OCI-LY7 (cell line): Measurements from ENCODE around the gene MRPL2. TPM values are rescaled to one million over a fixed set of nuclear protein-coding genes. Genes with fewer than 3 reads are reported as not detected.

ENCODE experiments used
- BruUV-seq: library from RNA; stranded (reverse); fragments of 400-500 nt; replicated peaks from 2 replicates; lab custom pipeline; 2021; lab: Mats Ljungman, UMichigan
- CTCF ChIA-PET: fragments of 300-600 bp; sonication (Branson Sonifier 250); formaldehyde crosslinking; loops from one replicate; lab custom pipeline; 2022; ENCODE audit warnings: antibody characterized with exemption; ENCODE audit not compliant: unreplicated experiment; lab: Charles Lee
- POLR2A ChIA-PET: fragments of 300-600 bp; sonication (Branson Sonifier 250); formaldehyde crosslinking; loops from one replicate; lab custom pipeline; 2022; ENCODE audit warnings: antibody characterized with exemption; lab: Charles Lee
- DNase-seq: peaks from one replicate; pipeline ENCODE4 v3.0.0-alpha.2; 2015; ENCODE audit warnings: low spot score
- H2AFZ ChIP-seq: fragments of 200-600 bp; sonication (generic), shearing (Covaris generic); 2 replicates; pipeline ENCODE4 v1.6.1; 2014; ENCODE audit warnings: mild to moderate bottlenecking, antibody characterized with exemption, low read length, moderate library complexity
- H3K27ac ChIP-seq: fragments of 200-600 bp; sonication (generic); 2 replicates; pipeline ENCODE4 v1.5.1; 2014; ENCODE audit warnings: mixed run types, low read depth, mild to moderate bottlenecking, moderate library complexity, low read length, inconsistent platforms; ENCODE audit not compliant: poor library complexity, severe bottlenecking
- H3K36me3 ChIP-seq: fragments of 200-600 bp; sonication (generic); 2 replicates; pipeline ENCODE4 v1.6.1; 2014; ENCODE audit warnings: mild to moderate bottlenecking, antibody characterized with exemption, low read length, moderate library complexity, mixed read lengths; ENCODE audit not compliant: insufficient read depth
- H3K4me1 ChIP-seq: fragments of 200-600 bp; sonication (generic); 2 replicates; pipeline ENCODE4 v1.5.1; 2014; ENCODE audit warnings: mild to moderate bottlenecking, low read length; ENCODE audit not compliant: insufficient read depth, poor library complexity, severe bottlenecking
- H3K4me2 ChIP-seq: fragments of 200-600 bp; sonication (generic); 2 replicates; pipeline ENCODE4 v1.6.1; 2014; ENCODE audit warnings: mild to moderate bottlenecking, low read length
- H3K4me3 ChIP-seq: fragments of 200-600 bp; sonication (generic); 2 replicates; pipeline ENCODE4 v1.5.1; 2014; ENCODE audit warnings: mild to moderate bottlenecking, low read depth, low read length; ENCODE audit not compliant: poor library complexity, severe bottlenecking
- H3K79me2 ChIP-seq: fragments of 200-600 bp; sonication (generic); 2 replicates; pipeline ENCODE4 v1.6.1; 2016; ENCODE audit warnings: low read depth, mild to moderate bottlenecking, low read length, moderate library complexity, mixed read lengths; ENCODE audit not compliant: insufficient read depth
- H3K9me2 ChIP-seq: fragments of 200-600 bp; sonication (generic); 2 replicates; pipeline ENCODE4 v1.6.1; 2016; ENCODE audit warnings: mild to moderate bottlenecking, low read length, mixed read lengths; ENCODE audit not compliant: insufficient read depth
- H3K9me3 ChIP-seq: fragments of 200-600 bp; sonication (generic); 2 replicates; pipeline ENCODE4 v1.6.1; 2014; ENCODE audit warnings: mild to moderate bottlenecking, mixed run types, low read length, mixed read lengths
- H4K20me1 ChIP-seq: fragments of 200-600 bp; sonication (generic); 2 replicates; pipeline ENCODE4 v1.6.1; 2014; ENCODE audit warnings: mild to moderate bottlenecking, antibody characterized with exemption, low read length, moderate library complexity, mixed read lengths; ENCODE audit not compliant: insufficient read depth
- CTCF ChIP-seq: fragments of 200-600 bp; sonication (generic); conservative IDR thresholded peaks from 2 replicates; pipeline ENCODE4 v1.5.1; 2014; ENCODE audit warnings: mild to moderate bottlenecking, antibody characterized with exemption, low read length, moderate library complexity, mixed read lengths
- EZH2phosphoT487 ChIP-seq: fragments of 200-600 bp; sonication (generic); IDR thresholded peaks from 2 replicates; pipeline ENCODE4 v1.6.1; 2018; ENCODE audit warnings: low read depth, borderline replicate concordance, mild to moderate bottlenecking, mixed run types, antibody characterized with exemption, low read length, moderate library complexity, mixed read lengths
- intact Hi-C: fragments of 100-400 bp; cut with micrococcal nuclease; formaldehyde crosslinking; loops from one replicate; pipeline ENCODE4 v1.10.0; 2022; ENCODE audit not compliant: unreplicated experiment
- total RNA-seq, 2 experiments: library from RNA; depleted of rRNA in 1 of 2; stranded (reverse); fragments of >200 nt in 1 of 2; shearing (Covaris generic) in 1 of 2; gene quantifications; 2 replicates each; pipeline ENCODE4 v1.2.3, GENCODE V29; 2014 to 2022

Gene MRPL2
- total RNA-seq, 2 experiments from 2014 or later = 25.8 to 81.7 TPM

DNA sequence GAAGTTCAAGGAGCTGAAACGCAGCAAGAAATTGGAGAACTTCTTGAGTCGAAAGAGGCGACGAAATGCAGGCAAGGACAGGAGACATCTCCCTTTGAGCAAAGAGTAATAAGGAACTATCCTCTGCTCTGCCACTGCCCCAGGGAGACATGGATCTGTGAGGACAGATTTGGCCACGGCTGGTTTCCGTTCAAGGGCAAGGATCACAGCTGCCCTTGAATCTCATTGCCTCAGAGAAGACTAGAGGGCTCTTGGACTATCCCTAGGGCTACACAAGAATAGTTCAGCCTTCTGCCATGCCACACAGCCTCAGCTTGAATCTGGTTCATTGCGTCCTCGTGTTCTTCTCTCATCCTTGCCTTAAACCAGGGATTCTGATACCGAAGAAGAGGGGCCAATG is 30.1 kb downstream of the MRPL2 start:
- TF ChIP-seq EZH2phosphoT487 (no peak), CTCF (no peak)
- Histone ChIP-seq H3K9me3 (no peaks in the 10 kb centered on the region), H3K79me2 (peaks cover 8% of the 10 kb centered on the region; the same call in 1 of the 2 replicates), H2AFZ (no peak overlapping the region), H3K4me1 (no peaks in the 10 kb centered on the region), H3K27ac (no peak overlapping the region), H3K4me3 (no peak overlapping the region), H3K36me3 (peaks cover 91% of the 10 kb centered on the region), H3K9me2 (no peaks in the 10 kb centered on the region), H3K4me2 (no peak overlapping the region), H4K20me1 (no peaks in the 10 kb centered on the region)
- ChIA-PET CTCF (no interaction called here), POLR2A (interaction anchor here (1.0 kb wide), 1 partner anchor 102 kb away, joined by 3 read pairs; no protein-coding TSS in a partner anchor)
- DNase-seq = no peak
- BruUV-seq = no TSS peak
- intact Hi-C loops = no loop called here

- peaks cover 34% of the 10 kb centered on the region for H3K79me2 ChIP-seq
- DNase-seq = no peak
- no TSS peak for BruUV-seq
- no peaks in the 10 kb centered on the region for H3K9me2 ChIP-seq
- H3K36me3 ChIP-seq = peaks cover 80% of the 10 kb centered on the region
- H3K4me1 ChIP-seq = peaks cover 10% of the 10 kb centered on the region
- CTCF ChIA-PET = no interaction called here
- no peak overlapping the region for H3K27ac ChIP-seq
- no peak overlapping the region for H3K4me3 ChIP-seq
- no peaks in the 10 kb centered on the region for H3K9me3 ChIP-seq
- H2AFZ ChIP-seq = no peak overlapping the region
- H4K20me1 ChIP-seq = no peaks in the 10 kb centered on the region
- intact Hi-C loops = no loop called here
- POLR2A ChIA-PET = no interaction called here
- no peak overlapping the region for H3K4me2 ChIP-seq
- TF ChIP-seq EZH2phosphoT487 = no peak
These were observed 32.9 kb downstream of the MRPL2 start for GRCh38 chr6:43026365-43026764.

- H3K4me1 ChIP-seq = peaks cover 20% of the 10 kb centered on the region
- H3K27ac ChIP-seq = no peak overlapping the region
- H3K79me2 ChIP-seq = peaks cover 34% of the 10 kb centered on the region
- no peaks in the 10 kb centered on the region for H3K9me3 ChIP-seq
- intact Hi-C loops = no loop called here
- no peak overlapping the region for H3K4me2 ChIP-seq
- DNase-seq = no peak
- no TSS peak for BruUV-seq
- TF ChIP-seq EZH2phosphoT487 (no peak), CTCF (no peak)
- no peaks in the 10 kb centered on the region for H3K9me2 ChIP-seq
- H3K36me3 ChIP-seq = peaks cover 80% of the 10 kb centered on the region
- POLR2A ChIA-PET = interaction anchor here (0.6 kb wide), 1 partner anchor 397 kb away, joined by 3 read pairs; no protein-coding TSS in a partner anchor
- H2AFZ ChIP-seq = no peak overlapping the region
- no peaks in the 10 kb centered on the region for H4K20me1 ChIP-seq
- H3K4me3 ChIP-seq = no peak overlapping the region
- CTCF ChIA-PET = no interaction called here
These were observed 34.8 kb downstream of the MRPL2 start for GRCh38 chr6:43024436-43024835.
